ENCODE data around the gene RIN2.
"Not testable (repeated sequence)": the region's sequence is repeated elsewhere in the genome, so short reads cannot be mapped to it uniquely, and the experiment has no call there.

RIN2 gene

DNA sequence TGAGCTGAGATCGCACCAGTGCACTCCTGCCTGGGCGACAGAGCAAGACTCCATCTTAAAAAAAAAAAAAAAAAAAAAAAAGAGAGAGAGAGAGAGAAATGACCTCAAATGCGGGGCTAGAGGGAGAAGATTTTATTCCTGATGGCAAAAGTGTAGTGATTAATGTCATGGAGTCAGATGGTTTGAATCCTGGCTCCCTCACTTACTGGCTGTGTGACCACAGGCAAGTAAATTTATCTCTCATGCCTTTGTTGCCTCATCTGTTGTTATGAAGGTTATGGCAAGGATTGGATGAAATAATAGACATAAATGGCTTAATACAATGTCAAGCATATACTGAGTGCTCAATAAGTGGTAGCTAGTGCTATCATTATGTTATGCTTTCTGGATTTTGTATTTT is 29.3 kb downstream of the RIN2 start:
- DNase-seq (ENCODE audit: low read depth) = no peak

DNA sequence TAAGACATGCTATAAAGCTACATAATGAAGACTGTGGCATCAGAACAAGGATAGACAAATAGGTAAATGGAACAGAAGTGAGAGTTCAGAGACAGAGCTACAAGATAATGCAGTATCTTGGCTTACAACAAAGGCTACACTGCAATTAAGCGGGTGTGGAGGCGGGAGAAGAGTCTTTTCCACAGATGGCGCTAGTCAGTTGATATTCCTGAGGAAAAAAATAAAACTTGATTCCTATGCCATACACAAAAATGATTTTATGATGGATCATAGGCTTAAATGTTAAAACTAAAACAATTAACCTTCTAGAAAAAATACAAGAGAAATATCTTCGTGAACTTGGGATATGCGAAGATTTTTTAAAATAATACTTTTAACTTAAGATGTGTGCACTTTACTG is 31.0 kb downstream of the RIN2 start:
- no peak for DNase-seq (ENCODE audit: low read depth)

DNA sequence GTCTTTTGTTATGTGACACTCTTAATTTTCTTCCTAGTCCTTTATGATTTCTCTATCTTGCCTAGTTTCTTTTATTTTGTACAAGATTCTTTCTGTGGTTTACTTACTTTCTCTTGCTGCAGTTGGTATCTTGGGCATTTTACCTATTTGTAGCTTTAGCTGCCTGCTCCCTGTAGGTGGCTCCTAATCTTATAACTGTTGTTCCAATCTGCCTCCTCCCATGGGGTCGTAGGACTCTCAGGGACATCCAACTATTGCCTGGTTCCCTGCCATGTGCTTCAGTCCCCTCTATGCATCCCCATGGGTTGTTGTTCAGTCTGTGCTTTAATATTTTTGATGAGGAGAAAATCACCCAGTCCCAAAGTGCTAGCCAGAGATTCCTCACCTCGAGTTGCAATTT is 31.4 kb downstream of the RIN2 start:
- no peak for DNase-seq (ENCODE audit: low read depth)

DNA sequence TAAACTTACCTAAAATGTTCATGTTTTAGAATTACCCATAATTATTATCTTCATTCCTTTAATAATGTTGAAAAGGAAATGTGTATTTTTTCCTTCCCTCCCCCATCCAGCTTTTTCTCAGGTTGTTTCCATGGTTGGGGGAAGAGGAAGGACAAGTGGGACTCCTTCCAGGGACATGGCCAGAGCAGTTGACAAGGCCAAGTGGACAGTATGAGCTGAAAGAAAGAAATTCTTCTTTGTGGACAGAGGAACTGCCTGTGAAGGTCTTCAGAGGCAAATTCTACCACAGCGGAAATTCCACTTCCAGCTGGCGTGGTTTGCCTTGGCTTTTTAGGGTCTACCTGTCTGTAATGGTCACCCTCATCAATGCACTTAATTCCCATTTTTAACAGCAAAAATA is 33.8 kb downstream of the RIN2 start:
- no peak for DNase-seq (ENCODE audit: low read depth)

DNA sequence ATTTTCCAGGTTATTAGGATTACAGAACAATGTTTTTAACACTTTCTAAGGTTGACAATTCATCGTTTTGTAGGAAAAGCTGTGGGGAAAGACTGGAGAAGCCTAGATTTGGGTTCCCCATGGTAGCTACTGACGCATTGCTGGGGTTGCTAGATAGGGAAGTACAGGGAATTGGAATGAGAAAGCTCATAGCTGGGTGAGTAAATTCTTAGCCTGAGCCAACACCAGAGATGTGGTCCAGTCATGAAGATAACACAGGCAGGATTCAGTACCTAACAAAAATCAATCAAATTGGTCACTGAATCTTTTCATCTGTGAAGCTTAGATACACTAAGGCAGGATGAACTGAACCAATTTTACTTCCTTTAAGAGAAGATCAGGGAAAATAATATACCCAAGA is 35.7 kb downstream of the RIN2 start:
- DNase-seq (ENCODE audit: low read depth) = no peak

DNA sequence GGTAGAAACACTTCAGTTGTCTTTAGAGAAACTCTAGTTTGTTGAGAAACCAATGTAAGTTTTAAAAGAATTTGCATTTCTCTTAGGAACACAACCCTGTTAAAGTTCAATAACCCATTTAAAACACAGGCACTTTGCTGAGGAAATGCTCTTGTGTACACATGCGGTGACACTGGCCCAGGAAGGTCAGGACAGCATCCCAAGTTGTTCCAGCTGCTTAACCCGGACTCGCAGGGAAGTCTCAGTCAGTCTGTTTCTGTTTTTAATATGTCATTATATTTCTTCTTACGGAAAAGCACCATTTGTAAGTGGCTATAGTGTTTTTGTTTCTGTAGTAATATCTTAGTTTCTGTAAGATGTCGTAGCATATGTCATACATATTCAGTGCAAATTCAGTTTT is 36.9 kb downstream of the RIN2 start:
- DNase-seq (ENCODE audit: low read depth) = no peak

DNA sequence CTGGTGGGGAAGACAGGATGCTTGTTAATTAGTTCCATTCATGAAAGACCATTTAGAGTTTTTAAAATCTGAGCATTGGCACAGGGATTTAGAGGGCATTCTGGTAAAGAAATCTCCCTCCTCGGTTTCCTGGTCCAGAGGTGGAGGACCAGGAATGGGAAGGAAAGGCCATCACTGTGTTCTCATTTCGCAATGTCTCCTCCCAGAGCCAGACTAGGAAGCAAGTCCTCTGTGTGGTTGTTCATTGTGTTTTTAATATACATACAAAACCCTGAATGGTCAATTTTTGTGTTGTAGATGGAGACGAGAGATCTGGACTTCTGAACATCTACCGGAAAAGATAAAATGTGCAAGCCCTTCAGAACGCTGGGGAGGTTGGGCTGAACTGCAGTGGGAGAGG is 41.3 kb downstream of the RIN2 start:
- no peak for DNase-seq (ENCODE audit: low read depth)

DNA sequence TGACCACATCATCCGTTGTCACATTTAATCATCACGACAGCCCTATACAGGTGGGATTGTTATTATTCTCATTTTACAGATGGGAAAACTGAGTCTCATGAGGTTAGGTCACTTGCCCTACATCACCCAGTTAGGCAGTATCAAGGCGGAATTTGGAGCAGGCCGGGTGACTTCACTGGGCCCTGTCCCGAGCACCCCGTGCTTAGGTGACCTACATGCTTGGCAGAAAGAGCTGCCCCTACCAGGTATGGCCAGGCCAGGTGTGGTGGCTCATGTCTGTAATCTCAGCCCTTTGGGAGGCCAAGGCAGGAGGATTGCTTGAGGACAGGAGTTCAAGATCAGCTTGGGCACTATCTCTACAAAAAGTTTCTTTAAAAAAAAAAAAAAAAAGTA is 44.0 kb downstream of the RIN2 start:
- DNase-seq (ENCODE audit: low read depth) = no peak

DNA sequence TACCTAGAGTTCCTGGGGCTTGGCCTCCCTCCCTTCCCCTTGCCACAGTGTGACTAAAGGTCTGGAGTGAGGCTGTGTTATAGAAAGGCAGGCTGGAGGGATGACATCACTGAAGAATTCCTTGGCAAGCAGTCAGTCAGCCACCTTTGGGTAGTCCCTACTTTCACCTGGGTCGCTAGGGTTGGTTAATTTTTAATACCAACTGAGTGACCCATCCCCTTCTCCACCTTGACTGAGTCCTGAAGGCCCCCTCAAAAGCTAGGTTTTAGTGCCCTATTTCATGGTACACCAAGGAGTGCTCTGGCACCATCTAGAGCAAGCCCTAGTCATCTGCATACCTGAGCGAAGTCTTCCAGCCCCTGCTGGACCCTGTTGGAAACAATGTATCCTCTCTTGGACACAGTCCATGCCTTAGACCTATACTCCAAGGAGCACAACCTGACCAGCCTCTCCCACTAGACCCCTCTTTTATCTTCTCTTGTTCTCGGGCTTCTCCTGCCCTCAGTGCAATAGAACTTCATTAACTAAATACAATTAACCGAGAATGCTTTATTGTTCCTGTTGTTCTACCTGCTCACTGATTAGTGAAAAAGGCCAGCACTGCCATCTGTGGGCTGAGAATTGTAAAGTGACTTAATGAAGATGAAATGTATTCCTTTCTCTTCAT is 44.6 kb downstream of the RIN2 start:
- no peak for DNase-seq (ENCODE audit: low read depth)

DNA sequence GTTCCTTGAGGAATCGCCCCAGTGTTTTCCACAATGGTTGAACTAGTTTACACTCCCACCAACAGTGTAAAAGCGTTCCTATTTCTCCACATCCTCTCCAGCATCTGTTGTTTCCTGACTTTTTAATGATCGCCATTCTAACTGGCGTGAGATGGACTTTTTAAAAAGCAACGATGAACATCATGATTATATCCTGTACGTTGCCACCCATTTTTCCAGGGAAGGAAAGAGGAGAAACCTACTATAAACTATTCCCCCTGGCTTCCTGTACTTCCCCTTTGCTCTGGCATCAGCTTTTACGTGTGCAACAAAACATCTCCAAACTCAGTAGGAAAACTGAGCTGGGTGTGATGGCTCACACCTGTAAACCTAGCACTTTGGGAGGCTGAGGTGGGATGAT is 48.2 kb downstream of the RIN2 start:
- not testable (repeated sequence) for DNase-seq (ENCODE audit: low read depth)

DNA sequence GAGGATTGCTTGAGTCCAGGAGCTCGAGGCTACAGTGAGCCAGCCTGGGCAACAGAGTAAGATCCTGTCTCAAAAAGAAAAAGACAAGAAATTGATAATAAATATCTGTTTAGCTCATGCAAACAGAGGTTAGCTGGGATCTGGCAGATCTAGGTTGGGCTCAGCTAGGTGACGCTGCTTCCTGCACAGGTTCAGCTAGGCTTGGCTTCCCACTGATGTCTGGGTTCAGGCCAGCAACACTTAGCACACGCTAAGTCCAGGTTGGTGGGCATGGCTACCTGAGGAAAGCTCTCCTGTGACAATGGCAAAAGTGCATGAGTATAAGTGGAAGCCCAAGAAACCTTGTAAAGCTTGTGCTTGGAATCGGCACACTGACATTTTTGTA is 48.7 kb downstream of the RIN2 start:
- DNase-seq (ENCODE audit: low read depth) = no peak

DNA sequence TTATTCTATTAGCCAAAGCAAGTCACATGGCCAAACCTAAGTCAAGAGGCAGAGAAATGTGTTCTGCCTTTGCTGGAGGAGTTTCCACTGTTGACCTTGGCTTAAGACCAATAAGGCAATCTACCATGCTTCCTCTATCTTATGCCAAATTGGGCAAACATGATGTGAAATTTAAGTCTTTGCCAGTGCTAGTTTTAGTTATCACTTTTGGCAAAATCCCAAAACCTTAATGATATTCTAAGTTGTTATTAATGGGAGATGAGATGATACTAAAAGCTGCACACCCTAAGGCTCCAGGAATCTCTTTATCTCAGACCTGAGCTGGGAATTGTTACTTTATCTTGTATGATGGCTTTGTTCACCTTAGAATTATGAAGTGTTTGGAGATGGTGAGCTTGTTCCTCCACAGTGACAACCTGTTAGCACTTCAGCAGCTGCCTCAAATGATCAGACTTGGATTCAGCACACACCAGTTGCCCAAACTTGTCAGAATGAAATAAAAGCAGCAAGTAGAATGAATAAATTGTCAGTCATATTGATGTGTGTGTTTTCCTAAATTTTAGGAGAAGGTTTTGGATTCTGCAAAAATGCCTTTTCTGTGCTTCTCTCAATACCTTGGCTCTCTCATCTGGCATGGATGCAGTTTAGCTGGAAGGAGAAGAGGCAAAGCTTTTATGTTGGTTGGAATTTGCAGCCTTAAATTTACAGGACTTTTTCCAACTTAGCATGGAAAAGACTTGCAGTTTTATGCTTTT is 49.3 kb downstream of the RIN2 start:
- DNase-seq (ENCODE audit: low read depth) = no peak
